HG03097 (cell line): ENCODE measurements around the gene SPA17.

ENCODE experiments used
- ATAC-seq: cut with Tn5 transposase; IDR thresholded peaks from one replicate; pipeline ENCODE4 v1.9.1; 2021; ENCODE audit not compliant: unreplicated experiment, low FRiP score

Gene SPA17

DNA sequence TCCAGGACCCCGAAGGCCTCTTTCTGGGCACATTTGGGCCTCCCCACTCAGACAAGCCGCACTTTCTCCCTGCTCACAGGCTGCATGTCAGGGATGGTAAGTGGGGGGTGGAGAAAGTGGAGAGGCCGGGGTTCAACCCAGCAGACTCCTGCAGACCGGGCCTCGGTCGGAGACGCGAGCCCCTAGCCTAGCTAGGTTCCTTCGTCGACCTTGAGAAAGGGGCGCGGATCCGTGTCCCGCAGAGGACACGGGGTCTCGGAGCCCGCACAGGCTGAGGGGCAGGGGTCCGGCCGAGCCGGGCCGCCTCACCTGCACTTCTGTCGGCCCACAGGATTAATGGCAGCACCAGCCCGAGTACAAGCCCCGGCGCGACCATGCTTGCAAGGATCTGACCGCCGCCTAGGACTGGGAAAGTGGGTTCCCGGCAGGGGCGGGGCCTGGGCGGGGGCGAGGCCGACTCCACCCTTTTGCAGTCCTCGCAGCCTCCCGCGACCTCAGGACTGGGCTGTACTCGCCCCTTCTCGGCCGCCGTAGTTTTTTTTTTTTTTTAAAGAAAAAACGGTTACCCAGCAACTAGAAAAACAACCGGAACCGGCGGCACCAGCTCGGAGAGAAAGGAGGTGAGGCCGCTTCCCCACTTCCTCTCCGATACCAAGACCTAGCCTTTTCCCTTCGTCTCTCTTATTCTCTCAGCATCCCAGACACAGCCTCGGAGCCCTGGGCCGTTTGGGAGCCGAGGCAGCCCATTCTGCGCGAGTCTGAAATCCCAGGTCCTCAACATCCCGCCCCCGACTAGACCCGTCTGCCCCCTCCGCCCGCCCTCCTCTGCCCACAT is at the start of gene SPA17, which contains the start of gene SIAE:
Gene SPA17, plus strand, starts transcription at position 572 of the 835 bp plus-strand sequence. CDS start 1,361 bp downstream, outside the sequence.
Gene SIAE, minus strand, starts transcription at position 407 of the 835 bp plus-strand sequence. Its CDS starts 31 bp downstream, at position 376.
- ATAC-seq, result peak; percentile 85

DNA sequence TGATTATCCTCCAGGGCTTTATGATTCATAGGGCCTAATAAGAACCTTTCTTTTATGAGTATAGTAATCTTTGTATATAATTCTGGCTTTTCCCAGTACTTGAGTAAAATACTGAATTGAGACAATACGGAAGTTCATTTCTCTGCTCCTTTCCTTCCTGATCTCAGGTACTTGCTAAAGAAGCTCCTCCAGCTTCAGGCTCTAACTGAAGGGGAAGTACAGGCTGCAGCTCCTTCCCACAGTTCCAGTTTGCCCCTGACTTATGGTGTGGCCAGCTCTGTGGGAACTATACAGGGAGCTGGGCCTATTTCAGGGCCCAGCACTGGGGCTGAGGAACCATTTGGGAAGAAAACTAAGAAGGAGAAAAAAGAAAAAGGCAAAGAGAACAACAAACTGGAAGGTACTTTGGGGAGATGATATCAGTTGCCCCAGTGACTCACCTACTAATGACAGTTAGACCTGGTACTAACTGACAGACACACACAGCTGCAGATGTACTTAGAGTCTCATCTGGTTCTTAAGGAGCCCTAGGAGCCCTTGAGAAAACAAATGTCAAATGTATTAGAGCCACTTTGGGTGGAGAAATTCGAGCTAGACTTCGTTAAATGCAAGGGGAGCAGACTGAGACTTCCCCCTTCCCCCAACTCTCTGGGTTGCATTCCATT is 48.1 kb upstream of the SPA17 start:
- no peak for ATAC-seq

- ATAC-seq, result no peak
Observed at GRCh38 chr11:124627546-124627945, 46.2 kb upstream of the SPA17 start.

DNA sequence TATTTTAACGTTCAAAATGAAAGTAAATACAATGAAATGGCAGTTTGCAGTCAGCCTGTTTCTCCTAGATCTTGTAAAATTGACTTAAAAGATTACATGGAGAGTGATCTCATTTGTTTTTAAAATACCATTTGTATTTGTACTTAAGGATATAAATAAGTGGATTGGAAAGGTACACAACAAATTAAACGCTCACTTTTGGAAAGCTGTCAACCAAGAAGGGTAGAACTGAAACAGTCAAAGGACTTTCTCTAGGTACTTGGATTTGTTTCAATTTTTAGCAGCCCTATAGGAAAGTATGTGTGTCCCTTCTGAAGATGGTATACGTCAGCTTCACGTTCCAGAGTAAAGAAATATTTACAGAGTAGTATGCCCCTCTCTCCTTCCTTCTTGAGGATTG is 43.7 kb upstream of the SPA17 start:
- no peak for ATAC-seq

DNA sequence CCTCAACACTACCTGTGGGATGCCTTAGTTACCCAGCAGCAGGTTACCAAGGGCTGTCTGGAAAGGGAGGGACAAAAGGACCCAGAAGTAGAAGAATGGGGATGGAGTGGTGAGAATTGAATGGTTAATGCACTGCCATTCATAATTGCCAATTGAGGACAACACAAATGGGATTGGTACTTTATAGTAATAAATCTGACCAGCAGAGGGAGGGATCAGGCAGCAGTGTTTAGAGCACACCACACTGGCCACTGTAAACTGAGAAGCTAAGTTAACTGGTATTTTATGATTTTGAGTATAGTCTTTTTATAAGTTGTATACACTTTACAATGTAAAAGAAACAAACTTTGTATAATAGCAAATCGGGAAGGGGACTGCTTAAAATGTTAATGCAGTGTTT is 40.3 kb upstream of the SPA17 start:
- no peak for ATAC-seq

GRCh38 chr11:124635932-124636331 is 37.8 kb upstream of the SPA17 start:
- ATAC-seq, result no peak

DNA sequence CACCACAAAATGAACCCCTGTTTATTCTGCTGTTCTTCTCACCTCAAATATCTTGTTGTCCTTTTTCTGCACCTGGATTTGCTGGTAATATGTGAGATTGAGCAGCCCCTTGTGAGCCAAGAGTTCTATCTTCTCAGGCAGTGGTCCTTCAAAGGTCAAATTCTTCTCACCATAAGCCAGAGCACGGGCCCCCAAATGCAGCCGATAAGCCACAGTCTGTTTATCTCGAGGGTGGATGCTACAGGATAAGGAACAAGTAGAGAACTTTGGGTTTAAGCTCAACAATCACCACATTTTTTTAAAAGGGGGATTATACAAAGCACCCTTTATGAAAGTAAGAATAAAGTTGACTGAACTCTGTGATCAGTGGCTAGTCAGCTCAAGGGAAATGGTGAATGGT is 35.2 kb upstream of the SPA17 start:
- no peak for ATAC-seq

DNA sequence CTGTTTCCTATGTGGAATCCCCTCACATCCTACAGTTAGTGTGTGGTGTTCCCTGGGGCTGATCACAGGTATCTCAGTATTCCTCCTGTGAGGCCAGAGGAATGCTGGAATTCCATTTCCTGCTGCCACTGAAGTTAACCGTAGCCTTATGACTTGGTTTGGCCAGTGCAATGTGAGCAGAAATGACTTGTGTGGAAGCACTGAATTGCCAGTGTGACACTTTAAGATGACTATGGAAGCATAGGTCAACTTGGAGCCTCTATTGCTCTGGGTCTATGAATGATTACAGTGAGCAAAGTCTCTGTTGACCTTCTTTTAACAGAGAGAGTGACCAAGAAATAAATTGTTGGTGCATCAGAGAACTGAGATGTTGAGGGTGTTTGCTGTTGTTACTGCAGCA is 34.5 kb upstream of the SPA17 start:
- ATAC-seq, result no peak

GRCh38 chr11:124640666-124641065 is 33.0 kb upstream of the SPA17 start:
- ATAC-seq, result no peak

DNA sequence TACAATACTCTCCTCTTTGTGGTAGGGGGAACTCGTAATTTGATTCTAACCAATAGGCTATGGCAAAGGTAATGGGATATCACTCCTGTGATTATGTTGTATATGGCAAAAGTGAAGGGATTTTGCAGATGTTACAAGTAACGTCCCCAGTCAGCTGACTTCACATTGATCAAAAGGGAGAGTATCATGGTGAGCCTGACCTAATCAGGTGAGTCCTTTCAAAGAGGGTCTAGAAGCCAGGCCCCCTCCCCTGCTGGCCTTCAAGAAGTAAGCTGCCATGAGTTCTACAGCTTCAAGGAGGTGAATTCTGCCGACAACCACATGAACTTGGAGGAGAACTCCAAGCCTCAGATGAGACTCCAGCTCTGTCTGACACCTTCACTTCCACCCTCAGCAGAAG is 31.1 kb upstream of the SPA17 start:
- no peak for ATAC-seq

GRCh38 chr11:124643042-124643604 is 30.6 kb upstream of the SPA17 start:
- ATAC-seq, result no peak

GRCh38 chr11:124643605-124644425 is 29.9 kb upstream of the SPA17 start:
- no peak for ATAC-seq

DNA sequence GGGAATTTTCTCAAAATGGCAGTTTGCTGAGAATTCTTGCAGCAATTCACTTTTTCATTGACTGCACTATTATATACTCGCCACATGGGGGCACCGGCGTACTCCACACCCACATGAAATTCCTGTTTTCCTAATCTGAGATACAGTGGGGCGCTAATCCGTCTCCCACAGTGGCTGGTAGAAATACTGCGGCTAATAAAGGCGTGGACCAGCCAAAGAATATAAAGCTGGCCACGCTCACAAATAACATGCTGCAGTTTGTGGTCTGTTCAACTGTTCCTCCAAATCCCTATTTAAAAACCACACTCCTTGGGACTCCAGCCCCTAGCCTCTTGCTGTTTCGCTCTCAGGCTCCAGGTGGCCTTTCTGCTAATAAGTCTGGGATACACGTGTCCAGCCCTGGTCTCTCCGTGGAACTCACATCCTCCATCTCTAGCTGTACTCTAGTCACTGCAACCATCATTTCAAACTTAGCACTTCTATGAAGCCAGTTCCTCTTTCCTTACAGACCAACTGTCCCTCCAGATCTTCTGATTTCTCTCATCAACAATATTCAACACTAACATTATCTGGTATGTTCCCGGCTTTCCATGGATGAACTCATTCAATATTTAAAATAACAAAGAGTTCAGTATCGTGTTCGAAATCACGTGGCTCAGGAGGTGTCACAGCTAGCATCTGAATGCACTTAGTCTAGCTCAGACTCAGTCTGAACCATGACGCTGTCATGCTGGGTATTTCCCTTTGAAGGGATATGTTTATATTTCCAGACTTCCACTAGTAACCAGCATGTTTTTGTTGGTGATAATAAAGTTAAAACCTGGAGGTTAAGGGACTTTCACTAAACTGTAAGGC is 29.1 kb upstream of the SPA17 start:
- ATAC-seq, result no peak

- no peak for ATAC-seq
Observed at GRCh38 chr11:124646148-124646547, 27.6 kb upstream of the SPA17 start.

GRCh38 chr11:124648610-124649009 is 25.1 kb upstream of the SPA17 start:
- ATAC-seq, result no peak

GRCh38 chr11:124656774-124657630 is 16.7 kb upstream of the SPA17 start:
- no peak for ATAC-seq

DNA sequence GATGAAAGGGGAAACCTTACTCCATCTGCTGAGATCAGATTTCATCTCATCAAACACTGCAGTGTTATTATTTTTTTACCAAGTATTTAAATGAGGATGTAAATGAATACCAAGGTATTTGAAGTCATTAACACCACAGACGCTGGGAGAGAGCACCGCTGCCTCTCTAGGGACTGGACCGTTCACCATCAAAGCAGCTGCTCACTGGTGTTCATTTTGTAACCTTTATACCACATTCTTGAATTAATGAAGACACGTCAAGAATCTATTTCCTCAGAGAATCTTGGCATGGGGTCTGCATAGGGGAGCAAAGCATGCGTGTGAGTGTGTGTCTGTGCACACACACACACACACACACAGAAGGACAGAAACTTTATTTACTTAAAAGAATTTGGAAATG is 15.8 kb upstream of the SPA17 start:
- no peak for ATAC-seq

- ATAC-seq, result no peak
Observed at GRCh38 chr11:124658501-124658900, 15.2 kb upstream of the SPA17 start.

- ATAC-seq, result no peak
Observed at GRCh38 chr11:124658986-124659385, 14.7 kb upstream of the SPA17 start.
